GM19023 (cell line): ENCODE measurements around the gene SYTL3.
"Not testable (repeated sequence)": the region's sequence is repeated elsewhere in the genome, so short reads cannot be mapped to it uniquely, and the experiment has no call there.

Source experiments
- ATAC-seq: cut with Tn5 transposase; IDR thresholded peaks from one replicate; pipeline ENCODE4 v1.9.1; 2021; ENCODE audit warnings: mild to moderate bottlenecking, moderate library complexity; ENCODE audit not compliant: unreplicated experiment

The SYTL3 gene

GRCh38 chr6:158638324-158638854 is 11.5 kb upstream of the SYTL3 start:
- ATAC-seq = no peak

- ATAC-seq = no peak
Observed at GRCh38 chr6:158639056-158639455, 10.8 kb upstream of the SYTL3 start.

GRCh38 chr6:158640519-158640918 is 9.3 kb upstream of the SYTL3 start:
- ATAC-seq = no peak

- no peak for ATAC-seq
Observed at GRCh38 chr6:158642097-158642601, 7.7 kb upstream of the SYTL3 start.

GRCh38 chr6:158643836-158644230 is 6.0 kb upstream of the SYTL3 start:
- ATAC-seq = no peak

GRCh38 chr6:158644231-158645063 is 5.4 kb upstream of the SYTL3 start, which contains the start of gene DYNLT1:
Gene DYNLT1 (minus strand): TSS chr6:158644743. CDS start chr6:158644708, 35 bp downstream.
- ATAC-seq = peak; percentile 72

- ATAC-seq = no peak
Observed at GRCh38 chr6:158645064-158646022, 4.5 kb upstream of the SYTL3 start.

GRCh38 chr6:158646023-158646910 is 3.6 kb upstream of the SYTL3 start:
- ATAC-seq = no peak

GRCh38 chr6:158647501-158647900 is 2.4 kb upstream of the SYTL3 start:
- no peak for ATAC-seq

GRCh38 chr6:158648682-158649131 is 1.1 kb upstream of the SYTL3 start:
- no peak for ATAC-seq

GRCh38 chr6:158651981-158652737 is 2.3 kb downstream of the SYTL3 start:
- not testable (repeated sequence) for ATAC-seq

- ATAC-seq = peak; percentile 55
Observed at GRCh38 chr6:158653577-158654354, 3.9 kb downstream of the SYTL3 start.

GRCh38 chr6:158654498-158654897 is 4.6 kb downstream of the SYTL3 start:
- no peak for ATAC-seq

- ATAC-seq = no peak
Observed at GRCh38 chr6:158654960-158655489, 5.2 kb downstream of the SYTL3 start.

GRCh38 chr6:158655569-158656450 is 6.0 kb downstream of the SYTL3 start:
- ATAC-seq = no peak

GRCh38 chr6:158656986-158657385 is 7.1 kb downstream of the SYTL3 start:
- ATAC-seq = not testable (repeated sequence)

- no peak for ATAC-seq
Observed at GRCh38 chr6:158660333-158660754, 10.5 kb downstream of the SYTL3 start.
